Esophagus muscularis mucosa (tissue), 4 donors: ENCODE measurements around the gene GPC6. TPM values are rescaled to one million over a fixed set of nuclear protein-coding genes. Genes with fewer than 3 reads are reported as not detected.

Source experiments
- DNase-seq: peaks from one replicate; pipeline ENCODE4 v3.0.0-alpha.2; 2017; ENCODE audit errors: extremely low spot score
- H3K27ac ChIP-seq, 4 donors: fragments of 200-600 bp; sonication (generic); replicated peaks in 1 of 4; 1 replicate in 3 of 4; 2 replicates in 1 of 4; pipeline ENCODE4 v1.5.1; 2016 to 2019; ENCODE audit warnings: mild to moderate bottlenecking in 1 of 4
- H3K27me3 ChIP-seq, 4 donors: fragments of 200-600 bp; sonication (generic); one replicate each; pipeline versions ENCODE4 v1.5.1 to v1.6.0; 2016 to 2019
- H3K36me3 ChIP-seq, 4 donors: fragments of 200-600 bp; sonication (generic); one replicate each; pipeline ENCODE4 v1.5.1; 2016 to 2019
- H3K4me1 ChIP-seq, 4 donors: fragments of 200-600 bp; sonication (generic); one replicate each; pipeline ENCODE4 v1.5.1; 2016 to 2019
- H3K4me3 ChIP-seq, 4 donors: fragments of 200-600 bp; sonication (generic); 1 replicate in 2 of 4; 2 replicates in 2 of 4; pipeline ENCODE4 v1.5.1; 2016 to 2019; ENCODE audit warnings: mild to moderate bottlenecking in 4 of 4, moderate library complexity in 1 of 4
- H3K9me3 ChIP-seq, 4 donors: fragments of 200-600 bp; sonication (generic); 1 replicate in 3 of 4; 2 replicates in 1 of 4; pipeline ENCODE4 v1.5.1; 2016 to 2019
- CTCF ChIP-seq, 3 experiments: fragments of 200-600 bp in 2 of 3; fragments of 450-650 bp in 1 of 3; sonication (generic) in 2 of 3; IDR thresholded peaks; one replicate each; pipeline ENCODE4 v1.5.1; 2017 to 2019; ENCODE audit warnings: antibody characterized with exemption in 3 of 3, mild to moderate bottlenecking in 2 of 3, moderate library complexity in 1 of 3
- EP300 ChIP-seq: sonication (generic); formaldehyde crosslinking; IDR thresholded peaks from one replicate; pipeline ENCODE4 v1.6.1; 2017; ENCODE audit warnings: antibody characterized with exemption
- POLR2A ChIP-seq: fragments of 450-650 bp; IDR thresholded peaks from one replicate; pipeline ENCODE4 v1.6.1; 2017; ENCODE audit warnings: antibody characterized with exemption, moderate library complexity, mild to moderate bottlenecking, low read depth
- POLR2AphosphoS5 ChIP-seq, 2 donors: sonication (generic); formaldehyde crosslinking; IDR thresholded peaks; one replicate each; pipeline ENCODE4 v1.6.1; 2017; ENCODE audit warnings: antibody characterized with exemption in 2 of 2
- WGBS: methylation state at CpG from one replicate; pipeline ENCODE4 v1.1.5; 2018; 5-methylcytosine and 5-hydroxymethylcytosine counted together
- intact Hi-C: fragments of 100-400 bp; cut with DNase I; formaldehyde crosslinking; loops from one replicate; pipeline ENCODE4 v1.15.1; 2023
- total RNA-seq, 4 donors: library from RNA; depleted of rRNA; stranded (reverse); fragments of >200 nt; gene quantifications; one replicate each; pipeline versions ENCODE4 v1.1.0 to v1.2.1, GENCODE V29; 2016

Gene GPC6
- total RNA-seq, 4 donors from 2014 or later, result 6.5 to 17.2 (median 13.5) TPM

- Histone ChIP-seq H3K36me3 (no peaks in the 10 kb centered on the region), H3K4me3 (no peak overlapping the region), H3K9me3 (no peaks in the 10 kb centered on the region), H3K4me1 (no peaks in the 10 kb centered on the region), H3K27me3 (no peaks in the 10 kb centered on the region), H3K27ac (no peak overlapping the region)
- no peak for DNase-seq
- intact Hi-C loops, result no loop called here
- WGBS, result 77% methylated on average over 4 of the region's 4 CpGs
- no peak for TF ChIP-seq POLR2A
- TF ChIP-seq POLR2AphosphoS5 (IDR thresholded peaks at IDR 0.05), result no peak
- no peak for TF ChIP-seq EP300
- TF ChIP-seq CTCF (IDR thresholded peaks at IDR 0.05), result no peak
Observed at GRCh38 chr13:94056362-94056990, 829.9 kb downstream of the GPC6 start.

DNA sequence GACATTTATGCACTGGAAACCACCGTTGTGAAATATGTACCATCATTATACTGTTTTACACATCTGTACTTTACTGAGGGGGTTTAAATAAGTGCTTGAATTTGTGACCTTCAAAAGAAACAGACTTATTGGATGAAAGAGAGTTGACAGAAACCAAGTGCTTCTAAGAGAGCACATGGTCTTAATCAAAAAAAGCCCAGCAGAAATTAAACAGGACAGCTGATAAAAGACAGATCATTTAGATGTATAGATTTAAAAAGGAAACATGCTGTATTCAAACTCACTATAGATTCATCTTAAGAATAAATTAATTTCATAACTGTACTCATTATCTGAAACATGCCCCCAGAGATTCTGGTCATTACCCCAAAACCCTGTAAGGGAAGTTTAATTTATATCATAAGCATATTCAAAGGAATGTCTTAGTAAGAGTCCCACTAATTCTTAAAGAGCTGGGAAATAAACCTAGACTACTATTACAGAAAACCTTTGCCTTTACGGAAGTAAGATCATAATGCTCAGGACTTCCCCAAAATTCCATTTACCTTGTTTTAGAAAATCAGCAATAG lies 831.1 kb downstream of the GPC6 start:
- H3K36me3 ChIP-seq, result no peaks in the 10 kb centered on the region
- no peak overlapping the region for H3K27ac ChIP-seq
- H3K9me3 ChIP-seq, result no peaks in the 10 kb centered on the region
- TF ChIP-seq POLR2A (no peak), CTCF (IDR thresholded peaks at IDR 0.05) (no peak), EP300 (no peak), POLR2AphosphoS5 (IDR thresholded peaks at IDR 0.05) (no peak)
- intact Hi-C loops, result no loop called here
- H3K4me1 ChIP-seq, result no peaks in the 10 kb centered on the region
- 77% methylated on average over 2 of the region's 2 CpGs for WGBS
- DNase-seq, result no peak
- no peaks in the 10 kb centered on the region for H3K27me3 ChIP-seq
- no peak overlapping the region for H3K4me3 ChIP-seq

DNA sequence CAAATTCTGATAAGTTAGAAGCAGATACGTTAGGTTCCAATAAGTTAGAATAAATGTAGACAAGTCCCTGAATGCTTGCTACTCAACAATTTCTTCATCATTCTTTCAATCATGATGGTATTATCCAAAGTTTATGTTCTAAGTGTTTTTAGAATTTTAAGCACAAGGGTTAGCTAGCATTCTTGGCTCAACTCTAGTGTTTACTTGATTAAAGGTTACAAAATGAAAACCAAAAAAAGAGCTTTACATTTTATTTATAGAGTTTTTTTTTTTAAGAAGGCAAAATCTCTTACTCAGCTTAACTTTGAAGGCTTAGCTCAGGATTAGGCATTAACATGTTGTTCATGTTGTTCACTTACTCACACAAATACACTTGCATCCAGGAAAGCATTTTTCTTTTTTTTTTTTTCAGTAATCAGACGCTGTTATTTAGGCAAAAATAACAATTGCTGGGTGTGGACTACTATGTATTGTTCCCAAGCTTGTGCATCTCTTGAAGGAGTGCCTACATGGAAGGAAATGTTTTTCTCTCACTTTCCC lies 832.3 kb downstream of the GPC6 start:
- Histone ChIP-seq H3K36me3 (no peaks in the 10 kb centered on the region), H3K4me1 (no peaks in the 10 kb centered on the region), H3K9me3 (no peaks in the 10 kb centered on the region), H3K27me3 (no peaks in the 10 kb centered on the region), H3K27ac (no peak overlapping the region), H3K4me3 (no peak overlapping the region)
- no peak for TF ChIP-seq CTCF (IDR thresholded peaks at IDR 0.05)
- no peak for TF ChIP-seq EP300
- intact Hi-C loops, result no loop called here
- DNase-seq, result no peak
- 70% methylated on average over 2 of the region's 2 CpGs for WGBS

DNA sequence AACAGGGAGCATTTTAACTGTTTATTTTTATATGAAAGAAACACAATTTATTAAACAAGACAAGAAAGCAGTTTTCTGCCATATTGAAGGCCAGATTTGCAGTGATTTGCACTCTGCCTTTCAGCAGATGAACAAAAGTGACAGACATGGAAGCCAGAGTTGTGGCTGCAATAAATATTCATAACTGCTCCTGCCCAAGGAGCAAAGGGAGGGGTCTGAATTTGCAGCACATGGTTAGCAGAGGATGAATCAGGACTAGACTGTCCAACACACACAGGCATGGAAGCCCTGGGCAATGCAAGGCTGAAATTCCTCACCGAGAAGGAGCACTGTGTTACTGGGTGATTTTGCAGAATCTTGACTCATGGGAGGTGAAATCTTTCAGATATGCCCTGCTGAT lies 834.7 kb downstream of the GPC6 start:
- H3K4me3 ChIP-seq, result no peak overlapping the region
- intact Hi-C loops, result no loop called here
- no peaks in the 10 kb centered on the region for H3K36me3 ChIP-seq
- no peak for DNase-seq
- no peak overlapping the region for H3K27ac ChIP-seq
- no peaks in the 10 kb centered on the region for H3K4me1 ChIP-seq
- TF ChIP-seq POLR2AphosphoS5 (IDR thresholded peaks at IDR 0.05), result no peak
- no peak for TF ChIP-seq POLR2A
- no peak for TF ChIP-seq EP300
- TF ChIP-seq CTCF (IDR thresholded peaks at IDR 0.05), result no peak
- no peaks in the 10 kb centered on the region for H3K9me3 ChIP-seq
- 100% methylated on average over 1 of the region's 1 CpG for WGBS
- no peaks in the 10 kb centered on the region for H3K27me3 ChIP-seq

DNA sequence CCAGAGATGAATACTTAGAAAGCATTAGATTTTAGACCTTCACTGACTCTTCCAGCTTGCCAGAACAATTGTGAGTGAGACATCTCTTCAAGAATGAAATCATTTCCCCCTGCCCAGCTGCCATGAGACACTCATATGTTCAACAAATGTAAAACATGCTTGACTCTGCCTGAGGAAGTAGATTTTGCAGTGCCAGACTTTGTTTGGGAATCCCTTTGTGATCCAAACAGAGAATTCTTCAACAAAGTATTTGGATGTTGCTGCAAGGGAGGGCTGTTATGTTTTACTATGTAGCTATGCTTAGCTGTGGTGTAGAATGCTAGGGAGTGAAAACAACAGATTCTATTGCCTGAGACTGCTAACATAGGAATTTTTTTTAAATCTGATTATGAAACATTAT lies 836.5 kb downstream of the GPC6 start:
- H3K4me3 ChIP-seq, result no peak overlapping the region
- intact Hi-C loops, result no loop called here
- no peaks in the 10 kb centered on the region for H3K4me1 ChIP-seq
- H3K36me3 ChIP-seq, result no peaks in the 10 kb centered on the region
- H3K27ac ChIP-seq, result no peak overlapping the region
- H3K9me3 ChIP-seq, result no peaks in the 10 kb centered on the region
- TF ChIP-seq POLR2A, result no peak
- no peak for TF ChIP-seq CTCF (IDR thresholded peaks at IDR 0.05)
- TF ChIP-seq POLR2AphosphoS5 (IDR thresholded peaks at IDR 0.05), result no peak
- no peak for TF ChIP-seq EP300
- no peaks in the 10 kb centered on the region for H3K27me3 ChIP-seq
- no peak for DNase-seq
